Neural cell (in vitro differentiated cells): Measurements from ENCODE around the gene TCF12.

ENCODE experiments used
- CTCF ChIP-seq: fragments of 450-650 bp; IDR thresholded peaks from 2 replicates; pipeline ENCODE4 v1.5.1; 2014; ENCODE audit warnings: antibody characterized with exemption, mild to moderate bottlenecking, moderate library complexity; ENCODE audit not compliant: poor library complexity, severe bottlenecking
- EP300 ChIP-seq: fragments of 450-650 bp; conservative IDR thresholded peaks from 2 replicates; pipeline ENCODE4 v1.6.1; 2014; ENCODE audit warnings: antibody characterized with exemption, mild to moderate bottlenecking, moderate library complexity; ENCODE audit not compliant: poor library complexity, severe bottlenecking
- EZH2 ChIP-seq: fragments of 200-600, 300-800 bp; shearing (Covaris generic), sonication (generic); IDR thresholded peaks from 2 replicates; pipeline ENCODE4 v1.6.1; 2014; ENCODE audit warnings: antibody characterized with exemption, low read length, borderline replicate concordance, mild to moderate bottlenecking; ENCODE audit not compliant: insufficient read depth, poor library complexity, severe bottlenecking
- MXI1 ChIP-seq: fragments of 450-650 bp; conservative IDR thresholded peaks from 2 replicates; pipeline ENCODE4 v1.6.1; 2014; ENCODE audit warnings: antibody characterized with exemption, mild to moderate bottlenecking; ENCODE audit not compliant: poor library complexity, severe bottlenecking
- REST ChIP-seq: IDR thresholded peaks from 2 replicates; pipeline ENCODE4 v1.6.1; 2012; ENCODE audit warnings: borderline replicate concordance
- SMC3 ChIP-seq: fragments of 450-650 bp; conservative IDR thresholded peaks from 2 replicates; pipeline ENCODE4 v1.6.1; 2014; ENCODE audit warnings: antibody characterized with exemption, mild to moderate bottlenecking, moderate library complexity; ENCODE audit not compliant: poor library complexity
- TAF1 ChIP-seq: IDR thresholded peaks from 2 replicates; pipeline ENCODE4 v1.6.1; 2012; ENCODE audit warnings: low read depth

- TF ChIP-seq CTCF = no peak
- TF ChIP-seq EZH2 = no peak
- TF ChIP-seq REST = no peak
- no peak for TF ChIP-seq MXI1
- TF ChIP-seq EP300 = no peak
- no peak for TF ChIP-seq TAF1
- TF ChIP-seq SMC3 = no peak
Observed at GRCh38 chr15:57028176-57028575, 109.7 kb downstream of the TCF12 start.
